ENCODE results near the gene SCUBE1.

GRCh38 chr22:43182726-43183125 is 160.4 kb downstream of the SCUBE1 start:
- TF ChIP-seq CTCF (IDR thresholded peaks at IDR 0.05) (no peak), POLR2A (IDR thresholded peaks at IDR 0.05) (no peak), EP300 (IDR thresholded peaks at IDR 0.05) (no peak)

Measured in gastroesophageal sphincter (tissue), 3 donors.